DOHH2 (cell line): ENCODE results near the gene CARHSP1.
A peak's percentile ranks its signal among the peaks of the same experiment; 100 is the strongest.
"Not testable (repeated sequence)": the region's sequence is repeated elsewhere in the genome, so short reads cannot be mapped to it uniquely, and the experiment has no call there.

Experiments
- H3F3A ChIP-seq: fragments of 200-600 bp; sonication (generic), shearing (Covaris generic); 2 replicates; pipeline ENCODE4 v1.6.0; 2016; ENCODE audit warnings: antibody characterized with exemption, mild to moderate bottlenecking; ENCODE audit not compliant: control insufficient read depth, insufficient read depth
- H3K27ac ChIP-seq: fragments of 200-600 bp; sonication (generic); 2 replicates; pipeline ENCODE4 v1.5.1; 2014; ENCODE audit warnings: low read depth, mild to moderate bottlenecking, low read length, moderate library complexity
- H3K27me3 ChIP-seq: fragments of 200-600 bp; sonication (generic); 2 replicates; pipeline ENCODE4 v1.6.1; 2014; ENCODE audit warnings: mild to moderate bottlenecking, low read length, mixed read lengths; ENCODE audit not compliant: control insufficient read depth
- H3K36me3 ChIP-seq: fragments of 200-600 bp; sonication (generic); 2 replicates; pipeline ENCODE4 v1.6.1; 2014; ENCODE audit warnings: mild to moderate bottlenecking, low read length, moderate library complexity, mixed read lengths; ENCODE audit not compliant: control insufficient read depth
- H3K4me1 ChIP-seq: fragments of 200-600 bp; sonication (generic); 2 replicates; pipeline ENCODE4 v1.6.1; 2014; ENCODE audit warnings: mild to moderate bottlenecking, low read length, mixed read lengths; ENCODE audit not compliant: control insufficient read depth
- H3K4me2 ChIP-seq: fragments of 200-600 bp; sonication (generic); 2 replicates; pipeline ENCODE4 v1.6.0; 2014; ENCODE audit warnings: mild to moderate bottlenecking, low read length, moderate library complexity
- H3K4me3 ChIP-seq: fragments of 200-600 bp; sonication (generic); 2 replicates; pipeline ENCODE4 v1.5.1; 2014; ENCODE audit warnings: mild to moderate bottlenecking, low read length, mixed read lengths
- H3K79me2 ChIP-seq: fragments of 200-600 bp; sonication (generic); 2 replicates; pipeline ENCODE4 v1.6.1; 2014; ENCODE audit warnings: mild to moderate bottlenecking, low read length, mixed read lengths; ENCODE audit not compliant: control insufficient read depth
- H3K9me2 ChIP-seq: fragments of 200-600 bp; sonication (generic); replicated peaks from 2 replicates; pipeline ENCODE4 v1.6.1; 2014; ENCODE audit warnings: mild to moderate bottlenecking, low read length, mixed read lengths; ENCODE audit not compliant: control insufficient read depth
- H3K9me3 ChIP-seq: fragments of 200-600 bp; sonication (generic); 2 replicates; pipeline ENCODE4 v1.6.1; 2014; ENCODE audit warnings: antibody characterized with exemption, low read length, mixed read lengths; ENCODE audit not compliant: control insufficient read depth, insufficient read depth
- H4K20me1 ChIP-seq: fragments of 200-600 bp; sonication (generic); 2 replicates; pipeline ENCODE4 v1.6.0; 2014; ENCODE audit warnings: low read depth, mild to moderate bottlenecking, antibody characterized with exemption, low read length, moderate library complexity; ENCODE audit not compliant: control insufficient read depth, insufficient read depth
- EZH2phosphoT487 ChIP-seq: fragments of 200-600 bp; sonication (generic); IDR thresholded peaks from 2 replicates; pipeline ENCODE4 v1.6.1; 2017; ENCODE audit warnings: borderline replicate concordance, mild to moderate bottlenecking, antibody characterized with exemption, low read length, moderate library complexity, mixed read lengths
- TF ChIP-seq, protein P1 (sequence below): fragments of 200-600 bp; sonication (generic); IDR thresholded peaks from one replicate; pipeline ENCODE4 v1.5.1; 2014; ENCODE audit warnings: antibody characterized with exemption, mild to moderate bottlenecking, low read depth, low read length; ENCODE audit not compliant: poor library complexity, severe bottlenecking

The CARHSP1 gene

DNA sequence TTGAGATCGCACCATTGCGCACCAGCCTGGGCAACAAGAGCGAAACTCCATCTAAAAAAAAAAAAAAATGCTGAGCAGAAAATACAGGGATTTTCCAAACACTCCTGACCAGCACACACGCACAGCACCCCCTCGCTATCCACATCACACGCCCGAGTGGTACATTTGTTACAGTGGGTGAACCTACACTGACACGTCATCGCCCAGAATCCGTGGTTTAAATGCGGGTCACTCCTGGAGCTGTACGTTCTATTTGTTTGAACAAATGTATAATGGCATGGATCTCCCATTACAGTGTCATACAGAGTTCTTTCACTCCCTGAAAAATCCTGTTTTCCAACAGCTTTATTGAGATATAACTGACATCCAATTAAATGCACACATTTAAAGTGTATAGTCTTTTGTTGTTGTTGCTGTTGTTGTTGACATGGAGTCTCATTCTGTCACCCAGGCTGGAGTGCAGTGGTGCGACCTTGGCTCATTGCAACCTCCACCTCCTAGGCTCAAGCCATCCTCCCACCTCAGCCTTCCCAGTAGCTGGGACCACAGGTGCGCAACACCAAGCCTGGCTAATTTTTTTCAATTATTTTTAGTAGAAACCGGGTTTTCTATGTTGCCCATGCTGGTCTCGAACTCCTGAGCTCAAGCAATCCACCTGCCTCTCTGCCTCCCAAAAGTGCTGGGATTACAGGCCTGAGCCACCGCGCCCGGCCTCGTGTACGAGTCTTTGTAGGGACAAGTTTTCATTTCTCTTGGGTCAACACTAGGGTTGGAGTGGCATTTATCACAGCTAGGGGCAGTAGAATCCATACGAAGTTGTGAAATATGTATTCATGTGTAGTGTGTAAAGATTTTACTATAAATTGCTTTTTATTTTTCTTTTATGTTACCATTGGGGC, 4.4 kb upstream of the CARHSP1 start:
- no peak for TF ChIP-seq EZH2phosphoT487
- TF ChIP-seq, protein P1, sequence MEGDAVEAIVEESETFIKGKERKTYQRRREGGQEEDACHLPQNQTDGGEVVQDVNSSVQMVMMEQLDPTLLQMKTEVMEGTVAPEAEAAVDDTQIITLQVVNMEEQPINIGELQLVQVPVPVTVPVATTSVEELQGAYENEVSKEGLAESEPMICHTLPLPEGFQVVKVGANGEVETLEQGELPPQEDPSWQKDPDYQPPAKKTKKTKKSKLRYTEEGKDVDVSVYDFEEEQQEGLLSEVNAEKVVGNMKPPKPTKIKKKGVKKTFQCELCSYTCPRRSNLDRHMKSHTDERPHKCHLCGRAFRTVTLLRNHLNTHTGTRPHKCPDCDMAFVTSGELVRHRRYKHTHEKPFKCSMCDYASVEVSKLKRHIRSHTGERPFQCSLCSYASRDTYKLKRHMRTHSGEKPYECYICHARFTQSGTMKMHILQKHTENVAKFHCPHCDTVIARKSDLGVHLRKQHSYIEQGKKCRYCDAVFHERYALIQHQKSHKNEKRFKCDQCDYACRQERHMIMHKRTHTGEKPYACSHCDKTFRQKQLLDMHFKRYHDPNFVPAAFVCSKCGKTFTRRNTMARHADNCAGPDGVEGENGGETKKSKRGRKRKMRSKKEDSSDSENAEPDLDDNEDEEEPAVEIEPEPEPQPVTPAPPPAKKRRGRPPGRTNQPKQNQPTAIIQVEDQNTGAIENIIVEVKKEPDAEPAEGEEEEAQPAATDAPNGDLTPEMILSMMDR, result peak; percentile 41
- H3K27ac ChIP-seq, result no peak overlapping the region
- peaks cover 32% of the 10 kb centered on the region for H3K4me1 ChIP-seq
- no peak overlapping the region for H3K4me2 ChIP-seq
- H4K20me1 ChIP-seq, result no peaks in the 10 kb centered on the region
- H3K79me2 ChIP-seq, result peaks cover under 1% of the 10 kb centered on the region; the same call in 1 of the 2 replicates
- no peak overlapping the region for H3K4me3 ChIP-seq
- H3F3A ChIP-seq, result peaks cover 12% of the 10 kb centered on the region
- H3K9me3 ChIP-seq, result no peaks in the 10 kb centered on the region
- no peaks in the 10 kb centered on the region for H3K36me3 ChIP-seq
- H3K27me3 ChIP-seq, result no peaks in the 10 kb centered on the region
- H3K9me2 ChIP-seq, result no peaks in the 10 kb centered on the region

DNA sequence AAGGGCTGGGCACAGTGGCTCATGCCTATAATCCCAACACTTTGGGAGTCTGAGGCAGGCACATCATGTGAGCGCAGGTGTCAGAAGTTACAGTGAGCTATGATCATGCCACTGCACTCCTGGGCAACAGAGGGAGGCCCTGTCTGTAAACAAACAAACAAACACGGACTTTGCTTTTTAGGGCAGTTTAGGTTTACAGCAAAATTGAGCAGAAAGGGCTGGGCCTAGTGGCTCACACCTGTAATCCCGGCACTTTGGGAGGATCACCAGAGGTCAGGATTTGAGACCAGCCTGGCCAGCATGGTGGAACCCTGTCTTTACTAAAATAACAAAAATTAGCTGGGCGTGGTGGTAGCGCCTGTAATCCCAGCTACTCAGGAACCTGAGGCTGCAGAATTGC, 3.3 kb upstream of the CARHSP1 start:
- Histone ChIP-seq H3K27ac (no peak overlapping the region), H3K9me3 (no peaks in the 10 kb centered on the region), H3K9me2 (no peaks in the 10 kb centered on the region), H3F3A (peaks cover 12% of the 10 kb centered on the region), H3K4me1 (peaks cover 35% of the 10 kb centered on the region), H3K36me3 (peaks cover 10% of the 10 kb centered on the region), H3K4me2 (no peak overlapping the region), H3K4me3 (no peak overlapping the region), H3K27me3 (no peaks in the 10 kb centered on the region), H4K20me1 (no peaks in the 10 kb centered on the region), H3K79me2 (peaks cover 11% of the 10 kb centered on the region)
- TF ChIP-seq, protein P1, result no peak
- no peak for TF ChIP-seq EZH2phosphoT487

DNA sequence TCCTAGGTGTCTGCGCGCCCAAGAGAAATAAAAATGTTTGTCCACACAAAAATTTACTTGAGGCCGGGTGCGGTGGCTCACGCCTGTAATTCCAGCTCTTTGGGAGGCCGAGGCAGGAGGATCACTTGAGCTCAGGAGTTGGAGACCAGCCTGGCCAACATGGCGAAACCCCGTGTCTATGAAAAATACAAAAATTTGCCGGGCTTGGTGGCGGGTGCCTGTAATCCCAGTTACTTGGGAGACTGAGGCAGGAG, 1.1 kb upstream of the CARHSP1 start:
- Histone ChIP-seq H3F3A (peaks cover 12% of the 10 kb centered on the region), H3K79me2 (peaks cover 33% of the 10 kb centered on the region), H3K4me2 (peak overlapping the region; percentile 67), H3K4me1 (peaks cover 57% of the 10 kb centered on the region), H3K36me3 (peaks cover 18% of the 10 kb centered on the region)
- not testable (repeated sequence) for H3K4me3 ChIP-seq, H3K27me3 ChIP-seq, H3K9me3 ChIP-seq, H3K27ac ChIP-seq, H4K20me1 ChIP-seq, H3K9me2 ChIP-seq

DNA sequence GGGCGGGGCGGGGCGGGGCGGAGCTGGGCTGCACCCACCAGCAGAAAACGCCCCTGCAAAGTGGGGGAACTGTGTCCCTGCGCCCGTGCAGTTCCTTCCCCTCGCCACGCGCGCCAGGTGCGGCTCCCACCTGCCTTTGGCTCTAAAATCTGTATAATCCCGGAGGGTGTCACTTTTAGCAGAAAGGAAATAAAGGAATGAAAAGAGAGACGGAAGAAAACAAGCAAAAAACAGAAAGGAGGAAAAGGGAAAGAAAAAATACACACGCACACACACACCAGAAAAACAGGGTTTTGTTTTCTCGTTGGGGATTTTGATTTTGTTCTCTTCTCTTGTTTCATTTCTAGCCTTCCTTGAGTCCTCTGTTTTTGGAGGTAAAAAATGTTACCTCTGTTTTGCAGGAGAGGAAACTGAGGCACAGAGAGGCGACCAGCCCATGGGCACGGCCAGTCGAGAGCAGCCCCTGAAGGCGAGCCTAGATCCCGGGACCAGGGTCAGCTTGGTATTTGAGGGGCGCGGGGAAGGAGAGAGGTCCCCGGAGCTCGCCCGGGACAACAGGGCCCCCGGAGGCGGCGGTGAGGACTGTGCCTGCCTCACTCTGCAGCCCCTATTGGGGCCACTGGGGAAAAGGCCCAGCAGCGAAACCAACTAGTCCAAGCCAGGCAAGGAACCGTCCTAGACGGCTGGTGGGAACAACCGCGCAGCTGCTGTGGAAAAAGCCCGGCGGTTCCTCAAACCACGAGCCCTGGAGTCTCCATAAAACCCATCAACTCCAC, 594 bp upstream of the CARHSP1 start:
- Histone ChIP-seq H3F3A (peaks cover 12% of the 10 kb centered on the region), H3K27ac (peak overlapping the region; percentile 63), H3K4me1 (peaks cover 59% of the 10 kb centered on the region), H3K27me3 (no peaks in the 10 kb centered on the region), H3K79me2 (peaks cover 38% of the 10 kb centered on the region), H3K9me3 (no peaks in the 10 kb centered on the region), H3K4me3 (peak overlapping the region; percentile 67), H3K4me2 (peak overlapping the region; percentile 67), H3K9me2 (no peaks in the 10 kb centered on the region), H3K36me3 (peaks cover 23% of the 10 kb centered on the region), H4K20me1 (peaks cover 10% of the 10 kb centered on the region; the same call in 1 of the 2 replicates)
- TF ChIP-seq, protein P1, result peak; percentile 17
- TF ChIP-seq EZH2phosphoT487, result no peak
